Activated CD8-positive, alpha-beta memory T cell treated with anti-CD3 and anti-CD28 coated beads for 36 hours (primary cell): Measurements from ENCODE around the gene PRDM7. TPM values are rescaled to one million over a fixed set of nuclear protein-coding genes. Genes with fewer than 3 reads are reported as not detected.

Source experiments
- CTCF ChIA-PET: fragments of 350-600 bp; sonication (Branson Sonifier 250); formaldehyde crosslinking; loops from one replicate; lab custom pipeline; 2021; ENCODE audit warnings: antibody characterized with exemption; lab: Charles Lee
- POLR2A ChIA-PET: fragments of 350-600 bp; sonication (Branson Sonifier 250); formaldehyde crosslinking; loops from one replicate; lab custom pipeline; 2021; ENCODE audit warnings: antibody characterized with exemption; lab: Charles Lee
- total RNA-seq, 2 experiments: library from RNA; stranded (reverse); gene quantifications; one replicate each; pipeline ENCODE4 v1.2.3, GENCODE V29; 2021

The PRDM7 gene
- total RNA-seq, 2 experiments from 2014 or later, result not detected

- ChIA-PET POLR2A (no interaction called here), CTCF (no interaction called here)
Measured at GRCh38 chr16:90042946-90043514, 34.1 kb downstream of the PRDM7 start.

- ChIA-PET CTCF (no interaction called here), POLR2A (no interaction called here)
Measured at GRCh38 chr16:90041896-90042473, 35.1 kb downstream of the PRDM7 start.

GRCh38 chr16:90040152-90041023 is 36.7 kb downstream of the PRDM7 start:
- POLR2A ChIA-PET, result no interaction called here

GRCh38 chr16:90037276-90037675 is 39.9 kb downstream of the PRDM7 start:
- CTCF ChIA-PET, result no interaction called here
- POLR2A ChIA-PET, result no interaction called here

More at GRCh38 chr16:90040152-90041023, 36.7 kb downstream of the PRDM7 start:
- CTCF ChIA-PET, result no interaction called here

GRCh38 chr16:90035902-90036301 is 41.2 kb downstream of the PRDM7 start:
- POLR2A ChIA-PET, result no interaction called here
- CTCF ChIA-PET, result no interaction called here

GRCh38 chr16:90034504-90034903 is 42.6 kb downstream of the PRDM7 start:
- ChIA-PET CTCF (no interaction called here), POLR2A (no interaction called here)

GRCh38 chr16:90033387-90033786 is 43.7 kb downstream of the PRDM7 start:
- ChIA-PET CTCF (no interaction called here), POLR2A (no interaction called here)

- ChIA-PET POLR2A (no interaction called here), CTCF (no interaction called here)
Measured at GRCh38 chr16:90032674-90033331, 44.3 kb downstream of the PRDM7 start.

- CTCF ChIA-PET, result no interaction called here
- POLR2A ChIA-PET, result no interaction called here
Measured at GRCh38 chr16:90031931-90032673, 45.0 kb downstream of the PRDM7 start.

- POLR2A ChIA-PET, result no interaction called here
- CTCF ChIA-PET, result no interaction called here
Measured at GRCh38 chr16:90031186-90031930, 45.8 kb downstream of the PRDM7 start.

- ChIA-PET CTCF (no interaction called here), POLR2A (no interaction called here)
Measured at GRCh38 chr16:90028985-90029384, 48.1 kb downstream of the PRDM7 start.

GRCh38 chr16:90027611-90028010 is 49.5 kb downstream of the PRDM7 start:
- ChIA-PET POLR2A (no interaction called here), CTCF (no interaction called here)

- POLR2A ChIA-PET, result no interaction called here
Measured at GRCh38 chr16:90026135-90026534, 51.0 kb downstream of the PRDM7 start.

GRCh38 chr16:90023078-90023447 is 54.1 kb downstream of the PRDM7 start:
- POLR2A ChIA-PET, result interaction anchor here (0.6 kb wide), 1 partner anchor 252 kb away, joined by 5 read pairs; no protein-coding TSS in a partner anchor
- CTCF ChIA-PET, result interaction anchor here (0.8 kb wide), 1 partner anchor 59 kb away, joined by 4 read pairs; no protein-coding TSS in a partner anchor

More at GRCh38 chr16:90026135-90026534, 51.0 kb downstream of the PRDM7 start:
- CTCF ChIA-PET, result no interaction called here

GRCh38 chr16:90022209-90023077 is 54.7 kb downstream of the PRDM7 start:
- CTCF ChIA-PET, result interaction anchor here (0.6 to 1.0 kb wide), 3 partner anchors 32 to 80 kb away, joined by 4 read pairs; no protein-coding TSS in a partner anchor
- POLR2A ChIA-PET, result interaction anchor here (0.6 kb wide), 2 partner anchors 33 to 252 kb away, joined by 3 to 5 read pairs; no protein-coding TSS in a partner anchor

- ChIA-PET POLR2A (no interaction called here), CTCF (interaction anchor here (1.3 kb wide), 1 partner anchor 9 kb away, joined by 3 read pairs; no protein-coding TSS in a partner anchor)
Measured at GRCh38 chr16:90020838-90021382, 56.2 kb downstream of the PRDM7 start.

GRCh38 chr16:90020260-90020837 is 56.8 kb downstream of the PRDM7 start:
- ChIA-PET POLR2A (interaction anchor here (0.6 kb wide), 1 partner anchor 47 kb away, joined by 3 read pairs; no protein-coding TSS in a partner anchor), CTCF (interaction anchor here (0.9 to 1.3 kb wide), 2 partner anchors 10 to 36 kb away, joined by 3 read pairs; no protein-coding TSS in a partner anchor)
